SK-N-SH treated with all-trans-retinoic acid at 6 μM for 48 hours (cell line): Measurements from ENCODE around the gene PUM1.

Experiments
- ATAC-seq: fragments of 200-7000 bp; cut with Tn5 transposase; 3 replicates; pipeline ENCODE4 v1.9.1; 2020; ENCODE audit warnings: mild to moderate bottlenecking, moderate library complexity
- ARNTL ChIP-seq: fragments of 450-650 bp; formaldehyde crosslinking; IDR thresholded peaks from 2 replicates; pipeline ENCODE4 v1.5.0; 2020; ENCODE audit warnings: low read depth, mild to moderate bottlenecking, moderate library complexity, borderline replicate concordance
- BACH2 ChIP-seq: fragments of 250-450 bp; sonication (Bioruptor Pico); IDR thresholded peaks from 2 replicates; pipeline ENCODE4 v1.9.0; 2021; ENCODE audit warnings: mild to moderate bottlenecking, borderline replicate concordance
- CREB5 ChIP-seq: fragments of 250-450 bp; sonication (Bioruptor Pico); IDR thresholded peaks from 2 replicates; pipeline ENCODE4 v1.5.1; 2020; ENCODE audit warnings: low read depth, mild to moderate bottlenecking, moderate library complexity
- ESRRG ChIP-seq: fragments of 250-450 bp; sonication (Bioruptor Pico); IDR thresholded peaks from 2 replicates; pipeline ENCODE4 v1.6.1; 2021; ENCODE audit warnings: mild to moderate bottlenecking
- GLIS3 ChIP-seq: fragments of 250-450 bp; sonication (Bioruptor Pico); IDR thresholded peaks from 2 replicates; pipeline ENCODE4 v1.5.0; 2020; ENCODE audit warnings: mild to moderate bottlenecking, moderate library complexity
- ISL1 ChIP-seq: fragments of 250-450 bp; sonication (Bioruptor Pico); IDR thresholded peaks from 2 replicates; pipeline ENCODE4 v2.1.2; 2022; ENCODE audit warnings: mild to moderate bottlenecking, moderate library complexity
- OSR1 ChIP-seq: fragments of 250-450 bp; sonication (Bioruptor Pico); IDR thresholded peaks from 2 replicates; pipeline ENCODE4 v1.8.0; 2022; ENCODE audit warnings: moderate library complexity, mild to moderate bottlenecking, inconsistent platforms
- PATZ1 ChIP-seq: fragments of 250-450 bp; sonication (Bioruptor Pico); IDR thresholded peaks from 2 replicates; pipeline ENCODE4 v1.8.0; 2020; ENCODE audit warnings: mild to moderate bottlenecking, moderate library complexity, borderline replicate concordance
- PPARA ChIP-seq: fragments of 250-450 bp; sonication (Bioruptor Pico); IDR thresholded peaks from 2 replicates; pipeline ENCODE4 v1.5.0; 2020; ENCODE audit warnings: mild to moderate bottlenecking, borderline replicate concordance
- RARB ChIP-seq: fragments of 250-450 bp; sonication (Bioruptor Pico); IDR thresholded peaks from 2 replicates; pipeline ENCODE4 v1.8.0; 2021; ENCODE audit warnings: mild to moderate bottlenecking, moderate library complexity
- SNAI2 ChIP-seq: fragments of 250-450 bp; sonication (Bioruptor Pico); IDR thresholded peaks from 2 replicates; pipeline ENCODE4 v1.5.0; 2020; ENCODE audit warnings: mild to moderate bottlenecking, moderate library complexity
- TCF4 ChIP-seq: fragments of 250-450 bp; sonication (Bioruptor Pico); IDR thresholded peaks from 2 replicates; pipeline ENCODE4 v1.8.0; 2021; ENCODE audit warnings: mild to moderate bottlenecking, moderate library complexity, borderline replicate concordance
- TOX ChIP-seq: fragments of 250-450 bp; sonication (Bioruptor Pico); IDR thresholded peaks from 2 replicates; pipeline ENCODE4 v1.8.0; 2021; ENCODE audit warnings: mild to moderate bottlenecking, moderate library complexity, borderline replicate concordance
- TSHZ2 ChIP-seq: fragments of 250-450 bp; sonication (Bioruptor Pico); IDR thresholded peaks from 2 replicates; pipeline ENCODE4 v1.5.0; 2020; ENCODE audit warnings: mild to moderate bottlenecking, moderate library complexity
- ZC3H10 ChIP-seq: fragments of 250-450 bp; sonication (Bioruptor Pico); IDR thresholded peaks from 2 replicates; pipeline ENCODE4 v1.5.1; 2021; ENCODE audit warnings: mild to moderate bottlenecking, moderate library complexity
- ZFP3 ChIP-seq: fragments of 250-450 bp; sonication (Bioruptor Pico); IDR thresholded peaks from 2 replicates; pipeline ENCODE4 v1.5.0; 2020; ENCODE audit warnings: mild to moderate bottlenecking, moderate library complexity
- ZNF565 ChIP-seq: fragments of 450-650 bp; formaldehyde crosslinking; conservative IDR thresholded peaks from 2 replicates; pipeline ENCODE4 v1.5.0; 2020; ENCODE audit warnings: low read depth, mild to moderate bottlenecking, moderate library complexity
- ZNF70 ChIP-seq: fragments of 450-650 bp; formaldehyde crosslinking; IDR thresholded peaks from 2 replicates; pipeline ENCODE4 v1.5.0; 2020; ENCODE audit warnings: mild to moderate bottlenecking, moderate library complexity
- ZNF8 ChIP-seq: fragments of 450-650 bp; formaldehyde crosslinking; IDR thresholded peaks from 2 replicates; pipeline ENCODE4 v1.5.0; 2020; ENCODE audit warnings: mild to moderate bottlenecking, moderate library complexity

Gene PUM1

GRCh38 chr1:30914931-30915330 is 150.6 kb downstream of the PUM1 start (continued):
- no peak for TF ChIP-seq TOX (CRISPR knock-in tag)
- TF ChIP-seq ARNTL (CRISPR knock-in tag) = no peak
- TF ChIP-seq SNAI2 = no peak
- TF ChIP-seq OSR1 (CRISPR knock-in tag) = no peak
- TF ChIP-seq, all 23 proteins: peak for 0

- ATAC-seq = no peak
These were observed 151.0 kb downstream of the PUM1 start for GRCh38 chr1:30914587-30914922.

GRCh38 chr1:30912913-30913652 is 152.4 kb downstream of the PUM1 start:
- no peak for ATAC-seq
- TF ChIP-seq ZFP3 (CRISPR knock-in tag) = no peak
- TF ChIP-seq ZNF70 (CRISPR knock-in tag) = no peak
- no peak for TF ChIP-seq PPARA
- TF ChIP-seq OSR1 (CRISPR knock-in tag) = no peak
- no peak for TF ChIP-seq RARB
- TF ChIP-seq ZNF8 (CRISPR knock-in tag) = no peak
- TF ChIP-seq, all 23 proteins: peak for 0

More at GRCh38 chr1:30914587-30914922, 151.0 kb downstream of the PUM1 start:
- no peak for TF ChIP-seq PPARA
- no peak for TF ChIP-seq ZNF565 (CRISPR knock-in tag)
- TF ChIP-seq OSR1 (CRISPR knock-in tag) = no peak
- TF ChIP-seq ARNTL (CRISPR knock-in tag) = no peak
- TF ChIP-seq ZNF70 (CRISPR knock-in tag) = no peak
- no peak for TF ChIP-seq ZNF8 (CRISPR knock-in tag)
- TF ChIP-seq ZFP3 (CRISPR knock-in tag) = no peak
- TF ChIP-seq ESRRG (CRISPR knock-in tag) = no peak
- no peak for TF ChIP-seq PATZ1
- TF ChIP-seq TSHZ2 (CRISPR knock-in tag) = no peak
- no peak for TF ChIP-seq GLIS3 (CRISPR knock-in tag)
- TF ChIP-seq BACH2 = no peak
- no peak for TF ChIP-seq SNAI2
- TF ChIP-seq RARB = no peak

- ATAC-seq = no peak
- TF ChIP-seq GLIS3 (CRISPR knock-in tag) (no peak), ISL1 (CRISPR knock-in tag) (no peak), PATZ1 (no peak), ZFP3 (CRISPR knock-in tag) (no peak), BACH2 (no peak), ZNF70 (CRISPR knock-in tag) (no peak), TCF4 (CRISPR knock-in tag) (no peak), CREB5 (CRISPR knock-in tag) (no peak), ZC3H10 (no peak)
These were observed 153.3 kb downstream of the PUM1 start for GRCh38 chr1:30912224-30912623.
